Psoas muscle (tissue), 8 donors: ENCODE measurements around the gene HMCN1. TPM values are rescaled to one million over a fixed set of nuclear protein-coding genes. Genes with fewer than 3 reads are reported as not detected.
"Not testable (repeated sequence)": the region's sequence is repeated elsewhere in the genome, so short reads cannot be mapped to it uniquely, and the experiment has no call there.

Source experiments
- ATAC-seq, 4 donors: fragments of 200-7000 bp; cut with Tn5 transposase; one replicate each; pipeline ENCODE4 v1.9.1; 2020; ENCODE audit warnings: moderate library complexity in 3 of 4, mild to moderate bottlenecking in 2 of 4
- DNase-seq, 2 donors: peaks; one replicate each; pipeline ENCODE4 v3.0.0-alpha.2; 2020
- H3K27ac ChIP-seq: fragments of 200-600 bp; one replicate; pipeline ENCODE4 v1.8.0; 2022
- H3K27me3 ChIP-seq, 3 donors: fragments of 200-600 bp in 1 of 3; one replicate each; pipeline versions ENCODE4 v1.6.1 to v1.8.0; 2013 to 2022; ENCODE audit warnings: low read length in 2 of 3, mild to moderate bottlenecking in 2 of 3, moderate library complexity in 1 of 3; ENCODE audit not compliant: insufficient read depth in 3 of 3
- H3K36me3 ChIP-seq, 2 donors: fragments of 200-600 bp in 1 of 2; one replicate each; pipeline versions ENCODE4 v1.6.1 to v1.8.0; 2013 to 2022; ENCODE audit warnings: low read depth in 1 of 2, mild to moderate bottlenecking in 1 of 2, moderate library complexity in 1 of 2; ENCODE audit not compliant: insufficient read depth in 1 of 2
- H3K4me1 ChIP-seq: fragments of 200-600 bp; one replicate; pipeline ENCODE4 v1.8.0; 2022
- H3K4me3 ChIP-seq: fragments of 200-600 bp; one replicate; pipeline ENCODE4 v1.8.0; 2022; ENCODE audit warnings: mild to moderate bottlenecking
- H3K9me3 ChIP-seq: fragments of 200-600 bp; one replicate; pipeline ENCODE4 v1.8.0; 2022
- WGBS, 3 donors: extraction: QIAGEN DNeasy Blood & Tissue Kit; methylation state at CpG; one replicate each; pipeline versions ENCODE4 v1.1.6 to v1.1.7; 2013; 5-methylcytosine and 5-hydroxymethylcytosine counted together
- intact Hi-C, 2 donors: fragments of 100-400 bp; cut with DNase I; formaldehyde crosslinking; loops; one replicate each; pipeline versions ENCODE4 v1.11.0 to v1.14.2; 2022
- polyA plus RNA-seq, 3 donors: library from polyadenylated mRNA; stranded (reverse); fragments of 200-250 nt; gene quantifications; one replicate each; pipeline ENCODE4 v1.2.3, GENCODE V29; 2013
- total RNA-seq, 4 donors: library from RNA; stranded (reverse); fragmentation: NEBNext Ultra II Directional in 2 of 4; extraction: Animal tissue kit (Norgen Biotek cat#: 25700) in 2 of 4; gene quantifications; one replicate each; pipeline versions ENCODE4 v1.2.1 to v1.2.4, GENCODE V29; 2021 to 2023
- TF ChIP-seq, protein P1 (sequence below): fragments of 200-600 bp; IDR thresholded peaks from one replicate; pipeline ENCODE4 v1.8.0; 2022; ENCODE audit warnings: antibody characterized with exemption
- donor health status: healthy with polysubstance abuse.
- donor health status: DM: no; HTN: no; CAD: no; lungs with moderate emphysema.
- donor health status: Bipolar disorder and iron deficiency.
- donor health status: healthy.
- donor health status: DM: yes; HTN: yes; CAD: no.
- donor health status: DM: no; HTN: no; CAD: no.
- donor health status: DM: no; HTN: no; CAD: no.
- donor health status: DM: yes; HTN: yes; CAD: no.

HMCN1 gene
- total and polyA plus RNA-seq, 7 donors: 1.3 to 6.5 (median 1.8) TPM

GRCh38 chr1:185769136-185769535 is 34.9 kb downstream of the HMCN1 start:
- no peak overlapping the region for H3K27ac ChIP-seq
- no peak for ATAC-seq
- no peak for DNase-seq
- no peaks in the 10 kb centered on the region for H3K36me3 ChIP-seq
- no peak overlapping the region for H3K4me3 ChIP-seq
- no peaks in the 10 kb centered on the region for H3K27me3 ChIP-seq
- TF ChIP-seq, protein P1, sequence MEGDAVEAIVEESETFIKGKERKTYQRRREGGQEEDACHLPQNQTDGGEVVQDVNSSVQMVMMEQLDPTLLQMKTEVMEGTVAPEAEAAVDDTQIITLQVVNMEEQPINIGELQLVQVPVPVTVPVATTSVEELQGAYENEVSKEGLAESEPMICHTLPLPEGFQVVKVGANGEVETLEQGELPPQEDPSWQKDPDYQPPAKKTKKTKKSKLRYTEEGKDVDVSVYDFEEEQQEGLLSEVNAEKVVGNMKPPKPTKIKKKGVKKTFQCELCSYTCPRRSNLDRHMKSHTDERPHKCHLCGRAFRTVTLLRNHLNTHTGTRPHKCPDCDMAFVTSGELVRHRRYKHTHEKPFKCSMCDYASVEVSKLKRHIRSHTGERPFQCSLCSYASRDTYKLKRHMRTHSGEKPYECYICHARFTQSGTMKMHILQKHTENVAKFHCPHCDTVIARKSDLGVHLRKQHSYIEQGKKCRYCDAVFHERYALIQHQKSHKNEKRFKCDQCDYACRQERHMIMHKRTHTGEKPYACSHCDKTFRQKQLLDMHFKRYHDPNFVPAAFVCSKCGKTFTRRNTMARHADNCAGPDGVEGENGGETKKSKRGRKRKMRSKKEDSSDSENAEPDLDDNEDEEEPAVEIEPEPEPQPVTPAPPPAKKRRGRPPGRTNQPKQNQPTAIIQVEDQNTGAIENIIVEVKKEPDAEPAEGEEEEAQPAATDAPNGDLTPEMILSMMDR: no peak
- intact Hi-C loops: no loop called here
- WGBS, 3 donors: 52 to 72% (median 56%) methylated on average over 1 of the region's 1 CpG
- no peaks in the 10 kb centered on the region for H3K4me1 ChIP-seq
- H3K9me3 ChIP-seq: no peaks in the 10 kb centered on the region

GRCh38 chr1:185774394-185774793 is 40.2 kb downstream of the HMCN1 start:
- no peaks in the 10 kb centered on the region for H3K9me3 ChIP-seq
- no peaks in the 10 kb centered on the region for H3K36me3 ChIP-seq
- H3K4me1 ChIP-seq: no peaks in the 10 kb centered on the region
- DNase-seq: no peak
- intact Hi-C loops: no loop called here
- 18 to 25% (median 23%) methylated on average over 5 of the region's 5 CpGs for WGBS, 3 donors
- ATAC-seq: no peak
- no peak overlapping the region for H3K27ac ChIP-seq
- H3K27me3 ChIP-seq: no peaks in the 10 kb centered on the region
- no peak overlapping the region for H3K4me3 ChIP-seq
- TF ChIP-seq, protein P1: no peak

GRCh38 chr1:185775501-185775900 is 41.3 kb downstream of the HMCN1 start:
- intact Hi-C loops: no loop called here
- Histone ChIP-seq H3K4me3 (no peak overlapping the region), H3K4me1 (no peaks in the 10 kb centered on the region), H3K27me3 (no peaks in the 10 kb centered on the region), H3K36me3 (no peaks in the 10 kb centered on the region), H3K9me3 (no peaks in the 10 kb centered on the region), H3K27ac (no peak overlapping the region)
- DNase-seq (no peak), ATAC-seq (no peak)
- TF ChIP-seq, protein P1: no peak

- H3K9me3 ChIP-seq: no peaks in the 10 kb centered on the region
- no peaks in the 10 kb centered on the region for H3K27me3 ChIP-seq
- TF ChIP-seq, protein P1: no peak
- H3K4me1 ChIP-seq: no peaks in the 10 kb centered on the region
- intact Hi-C loops: no loop called here
- DNase-seq: no peak
- H3K36me3 ChIP-seq: no peaks in the 10 kb centered on the region
- H3K27ac ChIP-seq: no peak overlapping the region
- H3K4me3 ChIP-seq: no peak overlapping the region
- ATAC-seq: no peak
Observed at GRCh38 chr1:185776522-185776921, 42.3 kb downstream of the HMCN1 start.

DNA sequence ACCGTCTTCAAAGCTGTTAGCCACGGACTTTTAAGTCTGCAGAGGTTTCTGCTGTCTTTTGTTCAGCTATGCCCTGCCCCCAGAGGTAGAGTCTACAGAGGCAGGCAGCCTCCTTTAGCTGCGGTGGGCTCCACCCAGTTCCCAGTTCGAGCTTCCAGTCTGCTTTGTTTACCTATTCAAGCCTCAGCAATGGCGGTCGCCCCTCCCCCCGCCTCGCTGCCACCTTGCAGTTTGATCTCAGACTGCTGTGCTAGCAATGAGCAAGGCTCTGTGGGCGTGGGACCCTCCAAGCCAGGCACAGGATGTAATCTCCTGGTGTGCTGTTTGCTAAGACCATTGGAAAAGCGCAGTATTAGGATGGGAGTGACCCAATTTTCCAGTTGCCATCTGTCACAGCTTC is 49.7 kb downstream of the HMCN1 start:
- H3K4me1 ChIP-seq, intact Hi-C loops, H3K4me3 ChIP-seq, ATAC-seq, H3K27me3 ChIP-seq, H3K9me3 ChIP-seq, DNase-seq, H3K27ac ChIP-seq, H3K36me3 ChIP-seq: not testable (repeated sequence)
- 90 to 92% (median 91%) methylated on average over 10 of the region's 10 CpGs for WGBS, 3 donors
